PC-9 (cell line): ENCODE results near the gene IQGAP3. TPM values are rescaled to one million over a fixed set of nuclear protein-coding genes. Genes with fewer than 3 reads are reported as not detected.

Source experiments
- BruUV-seq: library from RNA; stranded (reverse); fragments of 400-500 nt; replicated peaks from 2 replicates; lab custom pipeline; 2021; lab: Mats Ljungman, UMichigan
- CTCF ChIA-PET: fragments of 300-600 bp; sonication (Branson Sonifier 250); formaldehyde crosslinking; loops from one replicate; lab custom pipeline; 2022; ENCODE audit warnings: antibody characterized with exemption; lab: Charles Lee
- POLR2A ChIA-PET: fragments of 300-600 bp; sonication (Branson Sonifier 250); formaldehyde crosslinking; loops from one replicate; lab custom pipeline; 2022; ENCODE audit warnings: antibody characterized with exemption; ENCODE audit not compliant: unreplicated experiment; lab: Charles Lee
- DNase-seq, 2 experiments: peaks; one replicate each; pipeline versions ENCODE4 v3.0.0 to v3.0.0-alpha.2; 2015 to 2022; ENCODE audit warnings: mixed read lengths in 1 of 2
- H2AFZ ChIP-seq: fragments of 200-600 bp; sonication (generic); 2 replicates; pipeline ENCODE4 v1.8.1; 2017; ENCODE audit warnings: antibody characterized with exemption
- H3F3A ChIP-seq: fragments of 200-600 bp; sonication (generic); 2 replicates; pipeline ENCODE4 v1.8.1; 2017; ENCODE audit warnings: antibody characterized with exemption, mild to moderate bottlenecking, low read depth; ENCODE audit not compliant: insufficient read depth
- H3K27ac ChIP-seq: fragments of 200-600 bp; sonication (generic); 2 replicates; pipeline ENCODE4 v1.6.1; 2016; ENCODE audit warnings: mixed run types
- H3K27me3 ChIP-seq: fragments of 200-600 bp; sonication (generic); 2 replicates; pipeline ENCODE4 v1.6.1; 2016; ENCODE audit warnings: low read depth, mixed run types; ENCODE audit not compliant: insufficient read depth
- H3K36me3 ChIP-seq: fragments of 200-600 bp; sonication (generic); 2 replicates; pipeline ENCODE4 v1.6.1; 2016; ENCODE audit warnings: low read depth, mixed run types
- H3K4me1 ChIP-seq: fragments of 200-600 bp; sonication (generic); replicated peaks from 2 replicates; pipeline ENCODE4 v1.6.1; 2016; ENCODE audit warnings: mixed run types; ENCODE audit not compliant: insufficient read depth
- H3K4me2 ChIP-seq: fragments of 200-600 bp; sonication (generic); 2 replicates; pipeline ENCODE4 v1.6.1; 2017; ENCODE audit warnings: mixed run types
- H3K4me3 ChIP-seq: fragments of 200-600 bp; sonication (generic); 2 replicates; pipeline ENCODE4 v1.6.1; 2016; ENCODE audit warnings: mixed run types
- H3K79me2 ChIP-seq: fragments of 200-600 bp; sonication (generic); 2 replicates; pipeline ENCODE4 v1.6.1; 2017; ENCODE audit warnings: low read depth, mixed run types
- H3K9me2 ChIP-seq: fragments of 200-600 bp; sonication (generic); 2 replicates; pipeline ENCODE4 v1.8.1; 2017; ENCODE audit warnings: mild to moderate bottlenecking; ENCODE audit not compliant: insufficient read depth
- H3K9me3 ChIP-seq: fragments of 200-600 bp; sonication (generic); 2 replicates; pipeline ENCODE4 v1.8.1; 2016; ENCODE audit warnings: low read depth; ENCODE audit not compliant: insufficient read depth
- H4K20me1 ChIP-seq: fragments of 200-600 bp; sonication (generic); 2 replicates; pipeline ENCODE4 v1.8.1; 2017; ENCODE audit not compliant: insufficient read depth
- EZH2 ChIP-seq: fragments of 200-600 bp; sonication (generic); IDR thresholded peaks from 2 replicates; pipeline ENCODE4 v1.8.0; 2017; ENCODE audit warnings: antibody characterized with exemption, low read depth
- intact Hi-C: fragments of 100-400 bp; cut with micrococcal nuclease; formaldehyde crosslinking; loops from one replicate; pipeline ENCODE4 v1.10.0; 2022; ENCODE audit not compliant: unreplicated experiment
- total RNA-seq: library from RNA; stranded (reverse); gene quantifications from 2 replicates; pipeline ENCODE4 v1.2.3, GENCODE V29; 2021
- TF ChIP-seq, protein P1 (sequence below): fragments of 200-600 bp; sonication (generic); conservative IDR thresholded peaks from 2 replicates; pipeline ENCODE4 v1.6.1; 2017; ENCODE audit warnings: mixed run types, antibody characterized with exemption, mild to moderate bottlenecking, moderate library complexity

The IQGAP3 gene
- total RNA-seq, 1 experiment from 2014 or later = 63.1 TPM

DNA sequence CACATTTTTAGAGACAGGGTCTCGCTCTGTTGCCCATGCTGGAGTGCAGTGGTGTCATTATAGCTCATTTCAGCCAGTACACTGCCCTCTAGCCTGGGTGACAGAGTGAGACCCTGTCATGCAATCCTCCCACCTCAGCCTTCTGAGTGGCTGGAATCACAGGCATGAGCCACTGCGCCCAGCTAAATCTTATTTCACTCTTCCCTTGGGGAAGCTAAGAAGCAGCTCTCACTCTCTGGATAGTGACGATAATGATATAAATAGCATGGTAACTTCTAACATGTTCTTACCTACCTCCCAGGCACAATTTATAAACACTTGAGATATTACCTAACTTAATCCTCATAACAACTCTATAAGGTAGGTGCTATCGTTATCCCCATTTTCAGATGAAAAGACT is 24.9 kb downstream of the IQGAP3 start:
- Histone ChIP-seq H3K4me1 (peaks cover 28% of the 10 kb centered on the region), H2AFZ (no peak overlapping the region), H3F3A (peaks cover 9% of the 10 kb centered on the region; the same call in 1 of the 2 replicates), H3K36me3 (peaks cover 6% of the 10 kb centered on the region), H4K20me1 (no peaks in the 10 kb centered on the region; the same call in 1 of the 2 replicates), H3K4me3 (no peak overlapping the region), H3K4me2 (no peak overlapping the region), H3K27ac (no peak overlapping the region), H3K79me2 (no peaks in the 10 kb centered on the region), H3K9me2 (no peaks in the 10 kb centered on the region), H3K9me3 (no peaks in the 10 kb centered on the region), H3K27me3 (no peaks in the 10 kb centered on the region)
- DNase-seq = no peak
- no peak for TF ChIP-seq EZH2
- TF ChIP-seq, protein P1, sequence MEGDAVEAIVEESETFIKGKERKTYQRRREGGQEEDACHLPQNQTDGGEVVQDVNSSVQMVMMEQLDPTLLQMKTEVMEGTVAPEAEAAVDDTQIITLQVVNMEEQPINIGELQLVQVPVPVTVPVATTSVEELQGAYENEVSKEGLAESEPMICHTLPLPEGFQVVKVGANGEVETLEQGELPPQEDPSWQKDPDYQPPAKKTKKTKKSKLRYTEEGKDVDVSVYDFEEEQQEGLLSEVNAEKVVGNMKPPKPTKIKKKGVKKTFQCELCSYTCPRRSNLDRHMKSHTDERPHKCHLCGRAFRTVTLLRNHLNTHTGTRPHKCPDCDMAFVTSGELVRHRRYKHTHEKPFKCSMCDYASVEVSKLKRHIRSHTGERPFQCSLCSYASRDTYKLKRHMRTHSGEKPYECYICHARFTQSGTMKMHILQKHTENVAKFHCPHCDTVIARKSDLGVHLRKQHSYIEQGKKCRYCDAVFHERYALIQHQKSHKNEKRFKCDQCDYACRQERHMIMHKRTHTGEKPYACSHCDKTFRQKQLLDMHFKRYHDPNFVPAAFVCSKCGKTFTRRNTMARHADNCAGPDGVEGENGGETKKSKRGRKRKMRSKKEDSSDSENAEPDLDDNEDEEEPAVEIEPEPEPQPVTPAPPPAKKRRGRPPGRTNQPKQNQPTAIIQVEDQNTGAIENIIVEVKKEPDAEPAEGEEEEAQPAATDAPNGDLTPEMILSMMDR = no peak
- CTCF ChIA-PET = no interaction called here
- POLR2A ChIA-PET = no interaction called here
- intact Hi-C loops = no loop called here
- no TSS peak for BruUV-seq

DNA sequence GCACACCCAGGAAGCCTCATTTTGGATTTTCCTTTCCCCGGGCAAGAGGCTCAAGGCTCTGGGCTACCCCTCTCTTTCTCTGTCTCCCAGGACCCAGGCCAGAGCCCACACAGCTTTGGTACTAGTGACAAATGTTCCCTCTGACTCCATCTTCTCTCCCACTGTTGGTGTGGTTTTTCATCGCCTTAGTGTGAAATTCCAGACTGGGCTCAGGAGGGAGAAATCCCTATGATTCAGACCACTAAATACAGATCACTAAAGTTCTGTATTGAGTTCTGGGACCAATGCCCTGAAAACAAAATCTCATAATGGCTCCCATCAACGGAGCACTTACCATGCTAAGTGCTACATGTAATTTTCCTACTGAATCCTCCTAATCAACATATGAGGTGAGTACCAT is 26.1 kb downstream of the IQGAP3 start:
- POLR2A ChIA-PET = no interaction called here
- H3K4me2 ChIP-seq = no peak overlapping the region
- H3K79me2 ChIP-seq = no peaks in the 10 kb centered on the region
- no peak overlapping the region for H2AFZ ChIP-seq
- BruUV-seq = no TSS peak
- no peaks in the 10 kb centered on the region for H3K9me3 ChIP-seq
- H4K20me1 ChIP-seq = no peaks in the 10 kb centered on the region; the same call in 1 of the 2 replicates
- H3K4me3 ChIP-seq = no peak overlapping the region
- intact Hi-C loops = no loop called here
- no peak for TF ChIP-seq EZH2
- TF ChIP-seq, protein P1 = no peak
- H3K9me2 ChIP-seq = no peaks in the 10 kb centered on the region
- no peak for DNase-seq
- H3K4me1 ChIP-seq = peaks cover 16% of the 10 kb centered on the region
- H3K36me3 ChIP-seq = peaks cover 11% of the 10 kb centered on the region
- H3F3A ChIP-seq = no peaks in the 10 kb centered on the region; the same call in 1 of the 2 replicates
- no peak overlapping the region for H3K27ac ChIP-seq
- CTCF ChIA-PET = no interaction called here
- H3K27me3 ChIP-seq = no peaks in the 10 kb centered on the region

DNA sequence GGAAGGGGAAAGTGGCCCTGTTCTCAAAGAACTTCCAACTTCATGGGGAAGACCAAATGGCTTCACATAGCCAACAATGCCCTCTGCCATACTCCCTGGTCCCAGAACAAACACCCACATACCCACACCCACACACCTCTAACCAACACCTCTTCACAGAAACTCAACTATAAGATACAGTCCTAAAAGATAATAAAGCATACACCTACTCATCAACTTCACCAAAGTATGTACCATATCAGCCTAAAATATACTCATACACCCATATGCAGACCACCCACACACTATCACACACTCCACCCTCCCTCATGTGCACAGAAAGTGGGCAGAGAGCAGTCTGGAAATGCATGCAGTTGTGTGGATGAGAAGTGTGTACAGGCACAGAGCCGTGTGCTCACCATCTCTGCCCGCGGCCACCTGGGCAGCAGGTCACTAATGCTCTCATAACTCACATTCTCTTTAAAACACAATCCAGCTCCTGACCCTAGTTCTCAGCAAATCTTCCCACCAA is 27.7 kb downstream of the IQGAP3 start:
- DNase-seq = no peak
- Histone ChIP-seq H2AFZ (no peak overlapping the region), H3K4me1 (peaks cover 11% of the 10 kb centered on the region), H3K27me3 (no peaks in the 10 kb centered on the region), H3K36me3 (peaks cover 17% of the 10 kb centered on the region), H3K4me2 (no peak overlapping the region), H3K4me3 (no peak overlapping the region), H4K20me1 (no peaks in the 10 kb centered on the region; the same call in 1 of the 2 replicates), H3K9me3 (no peaks in the 10 kb centered on the region), H3F3A (no peaks in the 10 kb centered on the region; the same call in 1 of the 2 replicates), H3K79me2 (no peaks in the 10 kb centered on the region), H3K27ac (no peak overlapping the region), H3K9me2 (no peaks in the 10 kb centered on the region)
- no TSS peak for BruUV-seq
- no peak for TF ChIP-seq EZH2
- TF ChIP-seq, protein P1 = no peak
- CTCF ChIA-PET = no interaction called here
- intact Hi-C loops = no loop called here
- POLR2A ChIA-PET = no interaction called here
